Activated B cell treated with CpG ODN at 0.5 μM for 24 hours (primary cell): ENCODE data around the gene NUP153. TPM values are rescaled to one million over a fixed set of nuclear protein-coding genes. Genes with fewer than 3 reads are reported as not detected.

Experiments
- ATAC-seq: fragments of 200-7000 bp; cut with Tn5 transposase; one replicate; pipeline ENCODE4 v1.10.0; 2021; ENCODE audit warnings: low read depth, mild to moderate bottlenecking, moderate library complexity
- CTCF ChIA-PET: fragments of 350-600 bp; sonication (Branson Sonifier 250); formaldehyde crosslinking; loops from one replicate; lab custom pipeline; 2021; ENCODE audit warnings: antibody characterized with exemption; lab: Charles Lee
- POLR2A ChIA-PET: fragments of 350-600 bp; sonication (Branson Sonifier 250); formaldehyde crosslinking; loops from one replicate; lab custom pipeline; 2021; ENCODE audit warnings: antibody characterized with exemption; lab: Charles Lee
- DNase-seq: peaks from one replicate; pipeline ENCODE4 v3.0.0; 2022
- H3K27ac Mint-ChIP-seq: one replicate; pipeline ENCODE4 v1.8.0; 2020; ENCODE audit warnings: mixed read lengths
- H3K27me3 Mint-ChIP-seq: one replicate; pipeline ENCODE4 v1.8.0; 2021; ENCODE audit warnings: mixed read lengths
- H3K36me3 Mint-ChIP-seq: one replicate; pipeline ENCODE4 v1.8.0; 2021; ENCODE audit warnings: low read depth, mixed read lengths
- H3K4me1 Mint-ChIP-seq: one replicate; pipeline ENCODE4 v1.8.0; 2021; ENCODE audit warnings: mixed read lengths
- H3K4me3 Mint-ChIP-seq: one replicate; pipeline ENCODE4 v1.8.0; 2020; ENCODE audit warnings: mild to moderate bottlenecking, mixed read lengths
- H3K9me3 Mint-ChIP-seq: one replicate; pipeline ENCODE4 v1.8.0; 2020; ENCODE audit warnings: mixed read lengths
- CTCF ChIP-seq: fragments of 200-600 bp; IDR thresholded peaks from one replicate; pipeline ENCODE4 v1.8.0; 2022; ENCODE audit warnings: antibody characterized with exemption, mild to moderate bottlenecking
- intact Hi-C: fragments of 100-400 bp; cut with micrococcal nuclease; formaldehyde crosslinking; loops from one replicate; pipeline ENCODE4 v1.15.1; 2024
- total RNA-seq: library from RNA; stranded (reverse); gene quantifications from 2 replicates; pipeline ENCODE4 v1.2.3, GENCODE V29; 2022

NUP153 gene
- total RNA-seq, 1 donor from 2014 or later: 63.8 TPM

GRCh38 chr6:17719323-17720041 lies 12.8 kb upstream of the NUP153 start:
- ChIA-PET POLR2A (no interaction called here), CTCF (no interaction called here)
- no peak for TF ChIP-seq CTCF
- intact Hi-C loops: no loop called here
- H3K27ac Mint-ChIP-seq: no peak overlapping the region
- no peaks in the 10 kb centered on the region for H3K36me3 Mint-ChIP-seq
- H3K4me1 Mint-ChIP-seq: peaks cover 4% of the 10 kb centered on the region
- peaks cover 3% of the 10 kb centered on the region for H3K27me3 Mint-ChIP-seq
- DNase-seq (no peak), ATAC-seq (no peak)
- no peak overlapping the region for H3K4me3 Mint-ChIP-seq
- H3K9me3 Mint-ChIP-seq: no peaks in the 10 kb centered on the region

GRCh38 chr6:17716221-17716620 lies 9.5 kb upstream of the NUP153 start:
- H3K9me3 Mint-ChIP-seq: no peaks in the 10 kb centered on the region
- no peaks in the 10 kb centered on the region for H3K36me3 Mint-ChIP-seq
- CTCF ChIA-PET: no interaction called here
- no peak overlapping the region for H3K4me3 Mint-ChIP-seq
- no peaks in the 10 kb centered on the region for H3K27me3 Mint-ChIP-seq
- H3K27ac Mint-ChIP-seq: no peak overlapping the region
- POLR2A ChIA-PET: interaction anchor here (0.6 kb wide), 1 partner anchor 13 kb away, joined by 3 read pairs; no protein-coding TSS in a partner anchor
- intact Hi-C loops: no loop called here
- DNase-seq: no peak
- H3K4me1 Mint-ChIP-seq: peaks cover 4% of the 10 kb centered on the region
- no peak for ATAC-seq
- no peak for TF ChIP-seq CTCF

- no peak for ATAC-seq
- no peak overlapping the region for H3K27ac Mint-ChIP-seq
- intact Hi-C loops: no loop called here
- no peak overlapping the region for H3K4me3 Mint-ChIP-seq
- H3K9me3 Mint-ChIP-seq: no peaks in the 10 kb centered on the region
- H3K4me1 Mint-ChIP-seq: peaks cover 4% of the 10 kb centered on the region
- DNase-seq: no peak
- no peaks in the 10 kb centered on the region for H3K36me3 Mint-ChIP-seq
- ChIA-PET CTCF (no interaction called here), POLR2A (interaction anchor here (0.6 to 1.8 kb wide), 5 partner anchors 8 to 789 kb away, joined by 3 to 4 read pairs (median 3); partner anchors contain the start of gene NUP153)
- H3K27me3 Mint-ChIP-seq: no peaks in the 10 kb centered on the region
- TF ChIP-seq CTCF: no peak
These were observed 8.4 kb upstream of the NUP153 start for GRCh38 chr6:17714879-17715851.

DNA sequence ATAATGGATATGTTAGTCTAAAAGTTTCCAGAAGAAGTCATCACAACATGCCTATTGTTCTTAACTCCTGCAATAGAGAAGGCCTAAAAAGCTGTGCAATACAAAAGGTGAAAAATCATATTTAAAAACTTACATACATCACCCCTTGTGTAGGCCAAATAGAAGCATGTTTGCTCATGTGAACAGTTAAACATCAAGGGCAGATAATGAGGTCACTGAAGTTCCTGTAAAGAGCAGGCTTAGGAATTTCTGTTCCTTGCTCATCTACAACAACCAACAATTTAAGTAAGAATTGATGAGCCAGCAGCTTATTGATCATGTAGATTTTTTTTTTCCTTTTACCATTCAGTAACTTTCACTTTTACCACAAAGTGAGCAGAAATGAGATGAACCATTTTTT lies 7.5 kb upstream of the NUP153 start:
- H3K4me3 Mint-ChIP-seq: no peak overlapping the region
- H3K27me3 Mint-ChIP-seq: no peaks in the 10 kb centered on the region
- peaks cover 4% of the 10 kb centered on the region for H3K4me1 Mint-ChIP-seq
- DNase-seq (no peak), ATAC-seq (no peak)
- H3K27ac Mint-ChIP-seq: no peak overlapping the region
- POLR2A ChIA-PET: interaction anchor here (0.6 to 1.8 kb wide), 3 partner anchors 7 to 33 kb away, joined by 3 to 5 read pairs (median 4); partner anchors contain the start of gene NUP153
- no peaks in the 10 kb centered on the region for H3K9me3 Mint-ChIP-seq
- TF ChIP-seq CTCF: no peak
- intact Hi-C loops: no loop called here
- peaks cover under 1% of the 10 kb centered on the region for H3K36me3 Mint-ChIP-seq
- CTCF ChIA-PET: no interaction called here

DNA sequence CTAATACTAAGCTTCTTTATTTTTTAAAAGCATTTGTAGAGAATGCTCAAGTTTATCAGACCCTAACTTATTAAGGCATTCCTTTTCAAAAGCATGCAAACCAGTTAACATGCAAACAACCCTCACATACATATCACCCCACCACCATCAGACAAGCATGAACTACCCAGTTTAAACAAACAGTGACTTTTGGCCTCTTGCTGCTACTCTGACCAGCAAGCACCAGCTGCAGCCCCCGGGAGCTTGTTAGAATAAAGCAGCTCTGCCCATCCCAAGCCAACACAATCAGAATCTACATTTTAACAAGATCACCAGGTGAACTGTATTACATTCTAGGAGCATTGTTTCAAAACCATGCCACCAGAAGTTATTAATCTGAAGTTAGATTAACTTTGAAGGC lies 5.9 kb upstream of the NUP153 start:
- no peak overlapping the region for H3K4me3 Mint-ChIP-seq
- H3K4me1 Mint-ChIP-seq: peaks cover 4% of the 10 kb centered on the region
- peaks cover 6% of the 10 kb centered on the region for H3K36me3 Mint-ChIP-seq
- no peak for TF ChIP-seq CTCF
- H3K27me3 Mint-ChIP-seq: no peaks in the 10 kb centered on the region
- intact Hi-C loops: no loop called here
- no peaks in the 10 kb centered on the region for H3K9me3 Mint-ChIP-seq
- DNase-seq (no peak), ATAC-seq (no peak)
- CTCF ChIA-PET: no interaction called here
- no peak overlapping the region for H3K27ac Mint-ChIP-seq
- POLR2A ChIA-PET: no interaction called here
